AG10803 (cell line): ENCODE measurements around the gene MRPL41.
"Not testable (repeated sequence)": the region's sequence is repeated elsewhere in the genome, so short reads cannot be mapped to it uniquely, and the experiment has no call there.

Experiments
- DNase-seq: peaks from one replicate; pipeline ENCODE4 v3.0.0; 2010; ENCODE audit warnings: low read depth
- H3K4me3 ChIP-seq: 2 replicates; pipeline ENCODE4 v1.5.1; 2011; ENCODE audit warnings: mild to moderate bottlenecking, low read length, control low read depth
- TF ChIP-seq, protein P1 (sequence below): conservative IDR thresholded peaks from 2 replicates; pipeline ENCODE4 v1.5.1; 2011; ENCODE audit warnings: mild to moderate bottlenecking, low read length, control low read depth, inconsistent platforms

The MRPL41 gene

DNA sequence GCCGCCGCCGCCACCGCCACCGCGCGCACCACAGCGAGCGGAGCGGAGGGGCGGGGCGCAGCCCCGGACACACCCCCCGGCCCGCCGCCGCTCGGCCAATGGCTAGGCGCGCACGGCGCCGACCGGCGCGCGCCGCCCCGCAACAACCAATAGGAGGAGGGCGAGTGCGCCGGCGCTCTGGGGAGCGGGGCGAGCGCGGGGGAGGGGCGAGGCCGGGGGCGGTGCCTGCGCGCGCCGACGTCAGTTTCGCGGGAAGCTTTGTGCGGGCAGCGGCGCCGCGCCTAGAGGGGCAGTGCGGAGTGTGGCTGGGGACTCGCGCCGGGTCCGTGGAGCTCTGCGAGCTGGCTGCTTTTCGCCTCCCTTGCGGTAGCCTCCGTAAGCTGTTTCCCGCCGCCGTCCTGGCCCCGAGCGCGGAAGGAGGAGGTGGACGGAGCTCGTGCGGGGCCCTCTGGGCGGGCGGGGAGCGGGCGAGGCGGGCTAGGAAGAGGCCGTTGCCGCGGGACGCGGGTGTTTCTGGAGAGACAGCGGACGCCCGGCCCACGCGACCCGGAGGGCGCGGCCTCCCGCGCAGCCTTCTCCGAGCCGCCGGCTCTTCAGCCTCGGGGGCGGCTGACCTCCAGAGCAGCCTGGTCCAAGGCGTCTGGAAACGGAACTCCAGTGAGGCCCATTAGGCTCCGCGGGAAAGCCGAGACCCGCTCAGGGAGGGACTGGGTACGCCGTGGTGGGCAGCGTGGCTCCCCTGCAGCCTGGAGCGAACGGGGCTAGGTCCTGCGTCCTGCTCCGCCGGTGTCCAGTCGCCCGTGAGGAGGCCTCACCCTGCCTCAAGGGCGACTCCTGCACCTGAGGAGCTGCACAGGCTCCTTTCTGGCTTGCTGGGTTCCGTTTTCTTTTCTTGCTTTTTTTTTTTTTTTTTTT, 39.0 kb downstream of the MRPL41 start, which contains the start of gene ZMYND19:
TSS of gene ZMYND19 (minus strand) at position 44 of the 915 bp plus-strand sequence. CDS start 249 bp downstream, outside the sequence.
- H3K4me3 ChIP-seq = peak within 1 kb of the TSS; percentile 76
- DNase-seq = peak; percentile 78
- TF ChIP-seq, protein P1, sequence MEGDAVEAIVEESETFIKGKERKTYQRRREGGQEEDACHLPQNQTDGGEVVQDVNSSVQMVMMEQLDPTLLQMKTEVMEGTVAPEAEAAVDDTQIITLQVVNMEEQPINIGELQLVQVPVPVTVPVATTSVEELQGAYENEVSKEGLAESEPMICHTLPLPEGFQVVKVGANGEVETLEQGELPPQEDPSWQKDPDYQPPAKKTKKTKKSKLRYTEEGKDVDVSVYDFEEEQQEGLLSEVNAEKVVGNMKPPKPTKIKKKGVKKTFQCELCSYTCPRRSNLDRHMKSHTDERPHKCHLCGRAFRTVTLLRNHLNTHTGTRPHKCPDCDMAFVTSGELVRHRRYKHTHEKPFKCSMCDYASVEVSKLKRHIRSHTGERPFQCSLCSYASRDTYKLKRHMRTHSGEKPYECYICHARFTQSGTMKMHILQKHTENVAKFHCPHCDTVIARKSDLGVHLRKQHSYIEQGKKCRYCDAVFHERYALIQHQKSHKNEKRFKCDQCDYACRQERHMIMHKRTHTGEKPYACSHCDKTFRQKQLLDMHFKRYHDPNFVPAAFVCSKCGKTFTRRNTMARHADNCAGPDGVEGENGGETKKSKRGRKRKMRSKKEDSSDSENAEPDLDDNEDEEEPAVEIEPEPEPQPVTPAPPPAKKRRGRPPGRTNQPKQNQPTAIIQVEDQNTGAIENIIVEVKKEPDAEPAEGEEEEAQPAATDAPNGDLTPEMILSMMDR = no peak

DNA sequence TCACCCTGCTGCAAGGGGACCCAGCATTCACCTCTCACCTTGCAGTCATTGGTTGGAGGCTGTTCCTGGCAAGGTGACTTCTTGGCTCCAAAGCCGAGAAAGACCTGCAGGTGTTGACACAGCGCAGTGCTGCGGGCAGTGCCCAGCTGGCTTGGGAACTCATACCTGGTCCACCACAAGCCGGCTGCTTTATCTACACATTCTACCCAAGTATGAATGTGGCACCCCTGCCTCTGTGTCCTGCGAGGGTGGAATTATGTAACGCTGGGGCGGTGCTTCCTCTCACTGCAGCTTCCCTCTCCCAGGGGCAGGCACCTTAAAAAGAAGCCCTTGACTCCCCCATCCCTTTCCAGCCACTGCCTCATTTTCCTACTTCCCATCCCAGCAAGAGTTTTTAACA, 41.1 kb downstream of the MRPL41 start:
- H3K4me3 ChIP-seq = no peak overlapping the region
- DNase-seq = no peak
- TF ChIP-seq, protein P1 = no peak

DNA sequence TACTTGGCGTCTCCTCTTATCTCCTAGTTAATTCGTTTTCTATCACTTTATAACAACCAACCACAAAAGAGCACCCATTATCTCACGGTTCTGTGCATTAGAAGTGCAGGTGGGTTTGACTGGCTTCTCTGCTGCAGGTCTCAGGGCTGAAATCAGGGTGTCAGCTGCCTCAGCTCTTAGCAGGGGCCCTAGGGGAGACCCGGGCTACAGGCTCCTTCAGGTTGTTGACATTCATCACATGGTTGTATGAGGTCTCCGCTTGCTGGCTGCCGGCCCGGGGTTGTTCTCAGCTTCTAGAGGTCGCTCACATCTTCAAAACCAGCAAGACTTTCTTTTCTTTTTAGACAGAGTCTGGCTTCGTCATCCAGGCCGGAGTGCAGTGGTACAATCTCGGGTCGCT, 41.5 kb downstream of the MRPL41 start:
- no peak overlapping the region for H3K4me3 ChIP-seq
- TF ChIP-seq, protein P1 = no peak
- DNase-seq = no peak

DNA sequence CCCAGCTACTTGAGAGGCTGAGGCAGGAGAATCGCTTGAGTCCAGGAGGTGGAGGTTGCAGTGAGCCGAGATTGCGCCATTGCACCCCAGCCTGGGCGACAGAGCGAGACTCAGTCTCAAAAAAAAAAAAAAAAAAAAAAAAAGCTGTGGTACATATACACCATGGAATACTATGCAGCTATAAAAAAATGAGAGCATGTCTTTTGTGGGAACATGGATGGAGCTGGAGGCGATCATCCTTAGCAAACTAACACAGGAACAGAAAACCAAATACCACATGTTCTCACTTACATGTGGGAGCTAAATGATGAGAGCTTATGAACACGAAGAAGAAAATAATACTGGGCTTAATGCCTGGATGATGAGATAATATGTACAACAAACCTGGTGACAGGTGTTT, 44.9 kb downstream of the MRPL41 start:
- DNase-seq, H3K4me3 ChIP-seq: not testable (repeated sequence)

- TF ChIP-seq, protein P1 = no peak
- no peak overlapping the region for H3K4me3 ChIP-seq
- no peak for DNase-seq
Observed at GRCh38 chr9:137598943-137599342, 47.3 kb downstream of the MRPL41 start.
